Erythroblast (primary cell): Measurements from ENCODE around the gene ZNF679.

Source experiments
- GATA1 ChIP-seq: IDR thresholded peaks from 2 replicates; pipeline ENCODE4 v1.6.1; 2011; ENCODE audit warnings: low read depth, mild to moderate bottlenecking, control low read depth, low read length, moderate library complexity
- POLR2A ChIP-seq: IDR thresholded peaks from 2 replicates; pipeline ENCODE4 v1.6.1; 2011; ENCODE audit warnings: mild to moderate bottlenecking, low read length

- TF ChIP-seq POLR2A = no peak
- no peak for TF ChIP-seq GATA1
Measured at GRCh38 chr7:64308016-64308270, 79.7 kb downstream of the ZNF679 start.
